Measurements from ENCODE around the gene YWHAG. TPM values are rescaled to one million over a fixed set of nuclear protein-coding genes. Genes with fewer than 3 reads are reported as not detected.
"Not testable (repeated sequence)": the region's sequence is repeated elsewhere in the genome, so short reads cannot be mapped to it uniquely, and the experiment has no call there.

Gene YWHAG
- total RNA-seq, 1 donor = 121 TPM

- Histone ChIP-seq H3K27ac (ENCODE audit: low read depth, low read length) (no peak overlapping the region), H3K4me3 (ENCODE audit: insufficient read depth, low read length) (no peak overlapping the region), H3K27me3 (ENCODE audit: insufficient read depth, low read length) (no peaks in the 10 kb centered on the region), H2AFZ (ENCODE audit: low read length) (no peak overlapping the region), H3K36me3 (ENCODE audit: insufficient read depth, low read length) (no peaks in the 10 kb centered on the region), H4K20me1 (ENCODE audit: insufficient read depth, low read length) (no peaks in the 10 kb centered on the region), H3K4me2 (ENCODE audit: insufficient read depth, low read length) (no peak overlapping the region), H3K9me3 (ENCODE audit: low read depth, low read length) (no peaks in the 10 kb centered on the region), H3K4me1 (ENCODE audit: insufficient read depth, low read length) (no peaks in the 10 kb centered on the region), H3K79me2 (ENCODE audit: insufficient read depth, low read length) (no peaks in the 10 kb centered on the region)
- peak; percentile 51 for DNase-seq (ENCODE audit: insufficient read length, low spot score, missing footprints)
- TF ChIP-seq, protein P1, sequence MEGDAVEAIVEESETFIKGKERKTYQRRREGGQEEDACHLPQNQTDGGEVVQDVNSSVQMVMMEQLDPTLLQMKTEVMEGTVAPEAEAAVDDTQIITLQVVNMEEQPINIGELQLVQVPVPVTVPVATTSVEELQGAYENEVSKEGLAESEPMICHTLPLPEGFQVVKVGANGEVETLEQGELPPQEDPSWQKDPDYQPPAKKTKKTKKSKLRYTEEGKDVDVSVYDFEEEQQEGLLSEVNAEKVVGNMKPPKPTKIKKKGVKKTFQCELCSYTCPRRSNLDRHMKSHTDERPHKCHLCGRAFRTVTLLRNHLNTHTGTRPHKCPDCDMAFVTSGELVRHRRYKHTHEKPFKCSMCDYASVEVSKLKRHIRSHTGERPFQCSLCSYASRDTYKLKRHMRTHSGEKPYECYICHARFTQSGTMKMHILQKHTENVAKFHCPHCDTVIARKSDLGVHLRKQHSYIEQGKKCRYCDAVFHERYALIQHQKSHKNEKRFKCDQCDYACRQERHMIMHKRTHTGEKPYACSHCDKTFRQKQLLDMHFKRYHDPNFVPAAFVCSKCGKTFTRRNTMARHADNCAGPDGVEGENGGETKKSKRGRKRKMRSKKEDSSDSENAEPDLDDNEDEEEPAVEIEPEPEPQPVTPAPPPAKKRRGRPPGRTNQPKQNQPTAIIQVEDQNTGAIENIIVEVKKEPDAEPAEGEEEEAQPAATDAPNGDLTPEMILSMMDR (IDR thresholded peaks at IDR 0.05; ENCODE audit: extremely low read depth, low read depth, low read length) = no peak
Observed at GRCh38 chr7:76403780-76404494, 45.1 kb upstream of the YWHAG start.

DNA sequence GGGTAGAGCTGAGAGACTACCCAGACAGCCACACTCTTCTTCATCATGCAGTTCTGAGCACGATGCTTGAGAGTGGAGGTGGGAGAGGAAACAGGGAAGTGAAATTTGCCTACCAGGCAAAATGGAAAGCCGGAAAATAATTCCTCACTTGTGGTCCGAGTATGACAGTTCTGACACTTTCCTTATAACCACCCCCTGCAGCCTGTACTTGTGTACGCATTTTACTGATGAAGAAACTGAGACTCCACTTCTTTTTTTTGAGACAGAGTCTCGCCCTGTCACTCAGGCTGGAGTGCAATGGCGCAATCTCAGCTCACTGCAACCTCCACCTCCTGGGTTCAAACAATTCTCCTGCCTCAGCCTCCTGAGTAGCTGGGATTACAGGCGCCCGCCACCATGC, 44.3 kb upstream of the YWHAG start:
- not testable (repeated sequence) for H3K9me3 ChIP-seq (ENCODE audit: low read depth, low read length); H3K27me3 ChIP-seq (ENCODE audit: insufficient read depth, low read length); H3K36me3 ChIP-seq (ENCODE audit: insufficient read depth, low read length); H2AFZ ChIP-seq (ENCODE audit: low read length); H3K4me1 ChIP-seq (ENCODE audit: insufficient read depth, low read length); H4K20me1 ChIP-seq (ENCODE audit: insufficient read depth, low read length); H3K27ac ChIP-seq (ENCODE audit: low read depth, low read length); H3K79me2 ChIP-seq (ENCODE audit: insufficient read depth, low read length); H3K4me3 ChIP-seq (ENCODE audit: insufficient read depth, low read length); H3K4me2 ChIP-seq (ENCODE audit: insufficient read depth, low read length)
- DNase-seq (ENCODE audit: insufficient read length, low spot score, missing footprints) = peak; percentile 50

DNA sequence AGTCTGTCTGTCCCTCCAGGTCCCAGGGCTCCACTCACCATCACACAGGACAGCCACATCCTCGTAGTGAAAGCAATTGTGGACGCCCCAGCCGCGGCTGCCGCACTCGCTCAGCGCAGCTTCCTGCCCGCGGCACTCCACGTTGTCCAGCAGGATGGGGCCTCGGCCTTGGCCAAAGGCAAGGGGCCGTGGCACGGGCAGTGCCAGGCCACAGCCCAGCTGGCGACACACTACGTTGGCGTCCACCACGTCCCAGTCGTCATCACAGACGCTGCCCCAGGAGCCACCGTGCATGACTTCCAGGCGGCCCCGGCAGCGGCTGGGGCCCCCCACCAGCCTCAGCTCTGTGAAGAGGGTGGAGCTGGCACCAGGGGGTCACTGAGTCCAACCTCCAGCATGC, 41.5 kb upstream of the YWHAG start:
- Histone ChIP-seq H3K27ac (ENCODE audit: low read depth, low read length) (no peak overlapping the region), H4K20me1 (ENCODE audit: insufficient read depth, low read length) (no peaks in the 10 kb centered on the region), H2AFZ (ENCODE audit: low read length) (no peak overlapping the region)

GRCh38 chr7:76397409-76398183, 38.8 kb upstream of the YWHAG start:
- Histone ChIP-seq H3K4me3 (ENCODE audit: insufficient read depth, low read length) (peak overlapping the region; percentile 72), H3K36me3 (ENCODE audit: insufficient read depth, low read length) (no peaks in the 10 kb centered on the region), H3K4me1 (ENCODE audit: insufficient read depth, low read length) (peaks cover 11% of the 10 kb centered on the region), H3K79me2 (ENCODE audit: insufficient read depth, low read length) (no peaks in the 10 kb centered on the region), H3K27ac (ENCODE audit: low read depth, low read length) (no peak overlapping the region), H3K27me3 (ENCODE audit: insufficient read depth, low read length) (no peaks in the 10 kb centered on the region), H3K4me2 (ENCODE audit: insufficient read depth, low read length) (peak overlapping the region; percentile 83), H4K20me1 (ENCODE audit: insufficient read depth, low read length) (no peaks in the 10 kb centered on the region), H2AFZ (ENCODE audit: low read length) (peak overlapping the region; percentile 89), H3K9me3 (ENCODE audit: low read depth, low read length) (no peaks in the 10 kb centered on the region)
- DNase-seq (ENCODE audit: insufficient read length, low spot score, missing footprints) = peak; percentile 96
- TF ChIP-seq, protein P1 (IDR thresholded peaks at IDR 0.05; ENCODE audit: extremely low read depth, low read depth, low read length) = no peak

More for the DNA sequence above, 41.5 kb upstream of the YWHAG start:
- peaks cover 8% of the 10 kb centered on the region for H3K4me1 ChIP-seq (ENCODE audit: insufficient read depth, low read length)
- no peaks in the 10 kb centered on the region for H3K9me3 ChIP-seq (ENCODE audit: low read depth, low read length)
- TF ChIP-seq, protein P1 (IDR thresholded peaks at IDR 0.05; ENCODE audit: extremely low read depth, low read depth, low read length) = no peak
- H3K79me2 ChIP-seq (ENCODE audit: insufficient read depth, low read length) = no peaks in the 10 kb centered on the region
- peak; percentile 45 for DNase-seq (ENCODE audit: insufficient read length, low spot score, missing footprints)
- no peaks in the 10 kb centered on the region for H3K27me3 ChIP-seq (ENCODE audit: insufficient read depth, low read length)
- H3K4me2 ChIP-seq (ENCODE audit: insufficient read depth, low read length) = no peak overlapping the region
- H3K4me3 ChIP-seq (ENCODE audit: insufficient read depth, low read length) = no peak overlapping the region
- no peaks in the 10 kb centered on the region for H3K36me3 ChIP-seq (ENCODE audit: insufficient read depth, low read length)

Measured in osteoblast (primary cell).